ENCODE data around the gene NECTIN4. TPM values are rescaled to one million over a fixed set of nuclear protein-coding genes. Genes with fewer than 3 reads are reported as not detected.

Gene NECTIN4
- total and polyA plus RNA-seq, 2 of the 13 experiments (the other 11 are each of a cell fraction or from before 2014, with no cell fraction given) = 5.9 to 12.4 TPM

DNA sequence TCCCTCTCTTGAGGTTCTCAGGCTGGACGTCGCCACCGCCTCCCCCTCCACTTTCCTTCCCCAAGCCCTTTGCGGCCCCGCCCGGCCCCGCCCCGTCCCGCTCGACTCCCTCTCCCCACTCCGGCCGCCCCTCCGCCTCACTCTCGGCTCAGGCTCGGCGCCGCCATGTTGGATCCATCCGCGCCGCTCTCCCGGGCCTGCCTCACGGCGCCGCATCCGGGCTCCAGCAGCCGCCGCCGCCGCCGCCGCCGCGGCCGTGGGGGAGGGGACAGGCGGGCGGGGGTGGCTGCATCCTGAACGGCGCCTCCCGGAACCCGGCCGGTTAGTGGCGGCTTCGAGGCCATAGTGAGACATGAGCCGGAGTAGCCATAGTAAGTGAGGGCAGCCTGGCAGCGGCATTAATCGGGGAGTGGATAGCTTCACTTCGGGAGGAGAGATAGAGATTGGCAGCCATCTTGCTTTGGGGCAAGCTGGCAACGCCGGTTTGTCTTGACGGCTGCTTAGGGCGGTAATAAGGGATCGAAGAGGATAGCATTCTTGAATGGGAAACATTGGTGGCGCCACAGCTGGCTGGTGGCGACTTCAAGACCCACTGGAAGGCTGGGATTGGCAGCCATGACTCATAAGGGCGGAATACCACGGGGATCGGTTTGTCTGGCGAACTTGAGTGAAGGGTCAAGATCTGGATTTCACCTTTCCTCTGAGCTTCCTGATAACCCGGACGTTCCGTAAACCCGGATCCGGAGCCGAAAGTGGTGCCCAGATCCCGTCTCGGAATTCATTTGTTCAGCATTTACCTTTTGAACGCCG lies 43.3 kb upstream of the NECTIN4 start, which contains the start of gene DEDD (continued):
- TF ChIP-seq, protein P1, sequence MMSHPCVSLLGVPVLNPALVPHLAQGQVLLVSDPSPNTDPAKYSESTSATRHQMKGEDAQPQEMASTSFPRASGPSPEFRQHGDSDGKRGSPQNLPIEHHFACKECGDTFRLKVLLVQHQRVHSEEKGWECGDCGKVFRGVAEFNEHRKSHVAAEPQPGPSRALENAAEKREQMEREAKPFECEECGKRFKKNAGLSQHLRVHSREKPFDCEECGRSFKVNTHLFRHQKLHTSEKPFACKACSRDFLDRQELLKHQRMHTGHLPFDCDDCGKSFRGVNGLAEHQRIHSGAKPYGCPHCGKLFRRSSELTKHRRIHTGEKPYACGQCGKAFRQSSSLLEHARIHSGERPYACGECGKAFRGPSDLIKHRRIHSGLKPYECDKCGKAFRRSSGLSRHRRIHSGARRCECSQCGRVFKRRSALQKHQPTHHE (CRISPR knock-in tag; IDR thresholded peaks at IDR 0.05; ENCODE audit: borderline replicate concordance) = 0 out of 2 replicates have a peak, but pooled peaks have one; percentile 28
- no peak; the same call in 1 of the 2 replicates for TF ChIP-seq TARDBP (CRISPR knock-in tag; IDR thresholded peaks at IDR 0.05)
- TF ChIP-seq RARA (CRISPR knock-in tag; IDR thresholded peaks at IDR 0.05) = peak; percentile 19
- TF ChIP-seq KDM5A (IDR thresholded peaks at IDR 0.05; ENCODE audit: borderline replicate concordance, low read length) = peak; percentile 69
- TF ChIP-seq ZNF292 (CRISPR knock-in tag; IDR thresholded peaks at IDR 0.05; ENCODE audit: borderline replicate concordance, low read depth) = no peak
- no peak for TF ChIP-seq RFX3 (CRISPR knock-in tag; IDR thresholded peaks at IDR 0.05)
- no peak for TF ChIP-seq CHD4 (IDR thresholded peaks at IDR 0.05; ENCODE audit: borderline replicate concordance, low read length)
- no peak for TF ChIP-seq PRMT3 (CRISPR knock-in tag; IDR thresholded peaks at IDR 0.05; ENCODE audit: borderline replicate concordance, low read depth)
- TF ChIP-seq ZNF253 (CRISPR knock-in tag; IDR thresholded peaks at IDR 0.05; ENCODE audit: borderline replicate concordance) = no peak
- no peak for TF ChIP-seq SATB2 (CRISPR knock-in tag; IDR thresholded peaks at IDR 0.05)
- TF ChIP-seq SMYD3 (CRISPR knock-in tag; IDR thresholded peaks at IDR 0.05) = no peak
- TF ChIP-seq ZNF839 (CRISPR knock-in tag; IDR thresholded peaks at IDR 0.05; ENCODE audit: borderline replicate concordance) = peak; percentile 60; the same call in 1 of the 2 replicates
- TF ChIP-seq, protein P2, sequence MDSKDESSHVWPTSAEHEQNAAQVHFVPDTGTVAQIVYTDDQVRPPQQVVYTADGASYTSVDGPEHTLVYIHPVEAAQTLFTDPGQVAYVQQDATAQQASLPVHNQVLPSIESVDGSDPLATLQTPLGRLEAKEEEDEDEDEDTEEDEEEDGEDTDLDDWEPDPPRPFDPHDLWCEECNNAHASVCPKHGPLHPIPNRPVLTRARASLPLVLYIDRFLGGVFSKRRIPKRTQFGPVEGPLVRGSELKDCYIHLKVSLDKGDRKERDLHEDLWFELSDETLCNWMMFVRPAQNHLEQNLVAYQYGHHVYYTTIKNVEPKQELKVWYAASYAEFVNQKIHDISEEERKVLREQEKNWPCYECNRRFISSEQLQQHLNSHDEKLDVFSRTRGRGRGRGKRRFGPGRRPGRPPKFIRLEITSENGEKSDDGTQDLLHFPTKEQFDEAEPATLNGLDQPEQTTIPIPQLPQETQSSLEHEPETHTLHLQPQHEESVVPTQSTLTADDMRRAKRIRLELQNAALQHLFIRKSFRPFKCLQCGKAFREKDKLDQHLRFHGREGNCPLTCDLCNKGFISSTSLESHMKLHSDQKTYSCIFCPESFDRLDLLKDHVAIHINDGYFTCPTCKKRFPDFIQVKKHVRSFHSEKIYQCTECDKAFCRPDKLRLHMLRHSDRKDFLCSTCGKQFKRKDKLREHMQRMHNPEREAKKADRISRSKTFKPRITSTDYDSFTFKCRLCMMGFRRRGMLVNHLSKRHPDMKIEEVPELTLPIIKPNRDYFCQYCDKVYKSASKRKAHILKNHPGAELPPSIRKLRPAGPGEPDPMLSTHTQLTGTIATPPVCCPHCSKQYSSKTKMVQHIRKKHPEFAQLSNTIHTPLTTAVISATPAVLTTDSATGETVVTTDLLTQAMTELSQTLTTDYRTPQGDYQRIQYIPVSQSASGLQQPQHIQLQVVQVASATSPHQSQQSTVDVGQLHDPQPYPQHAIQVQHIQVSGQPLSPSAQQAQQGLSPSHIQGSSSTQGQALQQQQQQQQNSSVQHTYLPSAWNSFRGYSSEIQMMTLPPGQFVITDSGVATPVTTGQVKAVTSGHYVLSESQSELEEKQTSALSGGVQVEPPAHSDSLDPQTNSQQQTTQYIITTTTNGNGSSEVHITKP (CRISPR knock-in tag; IDR thresholded peaks at IDR 0.05; ENCODE audit: low read depth) = no peak
- TF ChIP-seq ZNF772 (CRISPR knock-in tag; IDR thresholded peaks at IDR 0.05) = no peak; the same call in 1 of the 2 replicates
- no peak for TF ChIP-seq GTF2F1 (IDR thresholded peaks at IDR 0.05; ENCODE audit: low read length)
- no peak for TF ChIP-seq ISL2 (CRISPR knock-in tag; IDR thresholded peaks at IDR 0.05)
- TF ChIP-seq ZFAT (CRISPR knock-in tag; conservative IDR thresholded peaks at IDR 0.05) = no peak
- TF ChIP-seq ZNF577 (CRISPR knock-in tag; IDR thresholded peaks at IDR 0.05; ENCODE audit: borderline replicate concordance, low read depth) = no peak
- no peak for TF ChIP-seq ZNF878 (CRISPR knock-in tag; IDR thresholded peaks at IDR 0.05)
- TF ChIP-seq, protein P3, sequence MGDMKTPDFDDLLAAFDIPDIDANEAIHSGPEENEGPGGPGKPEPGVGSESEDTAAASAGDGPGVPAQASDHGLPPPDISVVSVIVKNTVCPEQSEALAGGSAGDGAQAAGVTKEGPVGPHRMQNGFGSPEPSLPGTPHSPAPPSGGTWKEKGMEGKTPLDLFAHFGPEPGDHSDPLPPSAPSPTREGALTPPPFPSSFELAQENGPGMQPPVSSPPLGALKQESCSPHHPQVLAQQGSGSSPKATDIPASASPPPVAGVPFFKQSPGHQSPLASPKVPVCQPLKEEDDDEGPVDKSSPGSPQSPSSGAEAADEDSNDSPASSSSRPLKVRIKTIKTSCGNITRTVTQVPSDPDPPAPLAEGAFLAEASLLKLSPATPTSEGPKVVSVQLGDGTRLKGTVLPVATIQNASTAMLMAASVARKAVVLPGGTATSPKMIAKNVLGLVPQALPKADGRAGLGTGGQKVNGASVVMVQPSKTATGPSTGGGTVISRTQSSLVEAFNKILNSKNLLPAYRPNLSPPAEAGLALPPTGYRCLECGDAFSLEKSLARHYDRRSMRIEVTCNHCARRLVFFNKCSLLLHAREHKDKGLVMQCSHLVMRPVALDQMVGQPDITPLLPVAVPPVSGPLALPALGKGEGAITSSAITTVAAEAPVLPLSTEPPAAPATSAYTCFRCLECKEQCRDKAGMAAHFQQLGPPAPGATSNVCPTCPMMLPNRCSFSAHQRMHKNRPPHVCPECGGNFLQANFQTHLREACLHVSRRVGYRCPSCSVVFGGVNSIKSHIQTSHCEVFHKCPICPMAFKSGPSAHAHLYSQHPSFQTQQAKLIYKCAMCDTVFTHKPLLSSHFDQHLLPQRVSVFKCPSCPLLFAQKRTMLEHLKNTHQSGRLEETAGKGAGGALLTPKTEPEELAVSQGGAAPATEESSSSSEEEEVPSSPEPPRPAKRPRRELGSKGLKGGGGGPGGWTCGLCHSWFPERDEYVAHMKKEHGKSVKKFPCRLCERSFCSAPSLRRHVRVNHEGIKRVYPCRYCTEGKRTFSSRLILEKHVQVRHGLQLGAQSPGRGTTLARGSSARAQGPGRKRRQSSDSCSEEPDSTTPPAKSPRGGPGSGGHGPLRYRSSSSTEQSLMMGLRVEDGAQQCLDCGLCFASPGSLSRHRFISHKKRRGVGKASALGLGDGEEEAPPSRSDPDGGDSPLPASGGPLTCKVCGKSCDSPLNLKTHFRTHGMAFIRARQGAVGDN (CRISPR knock-in tag; IDR thresholded peaks at IDR 0.05) = peak; percentile 78
- TF ChIP-seq ZNF781 (CRISPR knock-in tag; IDR thresholded peaks at IDR 0.05; ENCODE audit: borderline replicate concordance, not compliant biosample characterization) = no peak

Measured in HepG2 (cell line).